ENCODE measurements around the gene KLK7. TPM values are rescaled to one million over a fixed set of nuclear protein-coding genes. Genes with fewer than 3 reads are reported as not detected.

KLK7 gene
- total and polyA plus RNA-seq, 2 of the 4 experiments (the other 2 are of a cell fraction), result not detected

- WGBS, 2 experiments (ENCODE audit: extremely low coverage in 2 of 2, insufficient read length in 1 of 2), result 58% methylated on average over 3 of the region's 5 CpGs; no CpG with 5 or more reads in 1 of the 2 experiments
- Histone ChIP-seq H2BK15ac (ENCODE audit: low read depth, low read length) (no peak overlapping the region), H3K23ac (ENCODE audit: low read depth, low read length) (no peak overlapping the region)
Measured at GRCh38 chr19:50928831-50929230, 54.9 kb downstream of the KLK7 start.

More at GRCh38 chr19:50928831-50929230, 54.9 kb downstream of the KLK7 start:
- H2AK5ac ChIP-seq (ENCODE audit: low read depth, low read length), result no peak overlapping the region
- H3K4me2 ChIP-seq (ENCODE audit: low read depth, low read length), result no peak overlapping the region
- H3K27ac ChIP-seq (ENCODE audit: insufficient read depth, low read length), result no peak overlapping the region
- no peak overlapping the region for H2BK120ac ChIP-seq (ENCODE audit: low read depth, low read length)
- H3K36me3 ChIP-seq (ENCODE audit: control insufficient read depth, insufficient read depth, low read length), result no peaks in the 10 kb centered on the region
- no TSS peak for BruUV-seq (replicated peaks)
- no peak overlapping the region for H2BK20ac ChIP-seq (ENCODE audit: low read depth, low read length)
- ATAC-seq (ENCODE audit: low read depth) (no peak), DNase-seq (no peak)
- H2AFZ ChIP-seq (replicated peaks; ENCODE audit: low read length, poor library complexity), result no peak overlapping the region
- no peaks in the 10 kb centered on the region for H3K4me1 ChIP-seq (ENCODE audit: control insufficient read depth, insufficient read depth, low read length)
- H4K8ac ChIP-seq (ENCODE audit: low read depth in 2 of 2, low read length in 2 of 2), result no peak overlapping the region
- H3K9ac ChIP-seq (ENCODE audit: low read depth, low read length), result no peak overlapping the region
- H2BK5ac ChIP-seq (ENCODE audit: low read depth, low read length, poor library complexity, severe bottlenecking), result no peak overlapping the region
- dilution Hi-C loops (cut with HindIII; ENCODE audit: low sequenced_read_pairs, unreplicated experiment) (no loop called here), intact Hi-C loops (cut with micrococcal nuclease) (loop anchor here (10.0 kb wide), 1 partner anchor 124 kb away; no protein-coding TSS in a partner anchor), in situ Hi-C loops (cut with MboI; ENCODE audit: low sequenced_read_pairs) (loop anchor here (10.0 kb wide), 1 partner anchor 564 kb away; the partner anchor contains the start of gene NAPSA)
- no peak overlapping the region for H2AK9ac ChIP-seq (replicated peaks; ENCODE audit: low read depth, low read length, poor library complexity)
- no peaks in the 10 kb centered on the region for H4K20me1 ChIP-seq (ENCODE audit: insufficient read depth, low read length)
- no peak overlapping the region for H3K14ac ChIP-seq (replicated peaks; ENCODE audit: low read depth, low read length)
- ChIA-PET CTCF (interaction anchor here (0.5 kb wide), 1 partner anchor 166 kb away, joined by 7 read pairs; no protein-coding TSS in a partner anchor), POLR2A (ENCODE audit: unreplicated experiment) (no interaction called here)
- H3K56ac ChIP-seq (ENCODE audit: extremely low read depth, insufficient read depth, low read length), result no peak overlapping the region
- no peaks in the 10 kb centered on the region for H3K9me1 ChIP-seq (ENCODE audit: insufficient read depth, low read length)
- no peak overlapping the region for H3K4ac ChIP-seq (ENCODE audit: low read depth, low read length)
- H4K5ac ChIP-seq (ENCODE audit: low read depth, low read length), result no peak overlapping the region
- H3K18ac ChIP-seq (ENCODE audit: low read depth, low read length), result no peak overlapping the region
- no peaks in the 10 kb centered on the region for H3K79me1 ChIP-seq (ENCODE audit: low read depth in 1 of 2, low read length in 2 of 2)
- TF ChIP-seq CHD1 (IDR thresholded peaks at IDR 0.05; ENCODE audit: low read depth, low read length) (no peak), MXI1 (IDR thresholded peaks at IDR 0.05; ENCODE audit: borderline replicate concordance, low read depth, low read length) (no peak), CEBPB (IDR thresholded peaks at IDR 0.05; ENCODE audit: low read depth, low read length) (no peak), MAFK (IDR thresholded peaks at IDR 0.05; ENCODE audit: low read depth, low read length) (no peak), RCOR1 (IDR thresholded peaks at IDR 0.05; ENCODE audit: insufficient replicate concordance, low read length) (no peak), BHLHE40 (IDR thresholded peaks at IDR 0.05; ENCODE audit: low read depth, low read length) (no peak), CTCF (conservative IDR thresholded peaks at IDR 0.05; ENCODE audit: low read depth, low read length) (no peak), RFX5 (IDR thresholded peaks at IDR 0.05; ENCODE audit: low read depth, low read length) (no peak), POLR2A (IDR thresholded peaks at IDR 0.05; ENCODE audit: low read depth, low read length) (no peak), FOS (IDR thresholded peaks at IDR 0.05; ENCODE audit: low read depth, low read length) (no peak), MAZ (IDR thresholded peaks at IDR 0.05; ENCODE audit: borderline replicate concordance, low read depth, low read length) (no peak), USF2 (IDR thresholded peaks at IDR 0.05; ENCODE audit: low read depth, low read length) (no peak), NFE2L2 (IDR thresholded peaks at IDR 0.05; ENCODE audit: low read depth, low read length) (no peak)
- H3K27me3 ChIP-seq (ENCODE audit: control insufficient read depth, insufficient read depth, low read length), result no peaks in the 10 kb centered on the region
- no peak overlapping the region for H3K4me3 ChIP-seq (ENCODE audit: insufficient read depth, low read depth, low read length)
- H4K91ac ChIP-seq (ENCODE audit: insufficient read depth, low read depth, low read length), result no peak overlapping the region
- H3K9me3 ChIP-seq (ENCODE audit: control insufficient read depth, insufficient read depth, low read length), result no peaks in the 10 kb centered on the region
